ENCODE results near the gene OVOL3.
"Not testable (repeated sequence)": the region's sequence is repeated elsewhere in the genome, so short reads cannot be mapped to it uniquely, and the experiment has no call there.

Gene OVOL3

GRCh38 chr19:36131221-36131620 lies 20.3 kb downstream of the OVOL3 start:
- not testable (repeated sequence) for DNase-seq (ENCODE audit: low read depth in 2 of 2)

- not testable (repeated sequence) for DNase-seq (ENCODE audit: low read depth in 2 of 2)
These were observed 23.9 kb downstream of the OVOL3 start for GRCh38 chr19:36134867-36135266.

GRCh38 chr19:36136964-36137686 lies 26.2 kb downstream of the OVOL3 start:
- DNase-seq (ENCODE audit: low read depth in 2 of 2) = no peak

- DNase-seq (ENCODE audit: low read depth in 2 of 2) = no peak
These were observed 28.2 kb downstream of the OVOL3 start for GRCh38 chr19:36139120-36139472.

DNA sequence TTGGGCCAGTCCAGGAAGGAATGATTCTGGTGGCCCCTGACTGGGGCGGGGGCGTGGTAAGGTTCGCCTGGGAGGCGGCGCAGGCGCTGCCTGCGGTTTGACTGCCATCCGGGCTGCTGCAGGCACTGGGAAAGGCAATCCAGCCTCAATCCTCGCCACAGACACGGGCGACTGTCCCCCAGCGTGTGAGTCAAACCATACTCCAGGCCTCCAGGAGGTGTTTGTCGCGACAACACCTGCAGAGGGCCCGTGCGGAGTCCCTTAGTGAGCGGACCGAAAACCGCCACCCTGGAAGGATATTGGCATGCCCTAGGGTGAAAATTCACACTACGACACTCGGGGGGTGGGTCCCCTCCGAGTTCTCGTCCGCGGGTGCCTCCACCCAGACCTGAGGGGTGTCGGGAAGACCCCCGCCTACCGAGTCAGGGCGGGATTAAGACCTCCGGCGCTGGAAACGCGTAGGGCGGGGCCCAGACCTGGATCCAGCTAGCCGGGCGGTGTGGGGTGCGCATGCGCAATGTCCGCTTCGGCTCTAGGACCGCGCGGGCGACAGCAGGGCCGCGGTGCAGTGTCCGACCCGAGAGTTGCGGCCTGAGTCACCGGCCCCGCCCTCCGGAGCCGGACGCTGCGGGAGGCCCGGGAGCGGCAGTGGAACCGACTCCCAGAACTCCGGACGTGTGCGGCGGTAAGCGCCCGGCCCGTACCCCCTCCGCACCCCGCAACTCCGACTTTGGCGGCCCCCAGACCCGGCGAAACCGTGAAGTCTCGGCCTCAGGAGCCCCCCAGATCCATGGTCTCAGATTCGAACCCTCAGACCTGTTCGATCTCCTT lies 28.7 kb downstream of the OVOL3 start, which contains the start of gene CAPNS1:
TSS of gene CAPNS1 (plus strand) at position 594 of the 831 bp plus-strand sequence. CDS start 946 bp downstream, outside the sequence.
- peak; percentile 85 for DNase-seq (ENCODE audit: low read depth in 2 of 2)

GRCh38 chr19:36140304-36141038 lies 29.5 kb downstream of the OVOL3 start:
- DNase-seq (ENCODE audit: low read depth in 2 of 2) = peak in 1 of 2 donors; percentile 3

DNA sequence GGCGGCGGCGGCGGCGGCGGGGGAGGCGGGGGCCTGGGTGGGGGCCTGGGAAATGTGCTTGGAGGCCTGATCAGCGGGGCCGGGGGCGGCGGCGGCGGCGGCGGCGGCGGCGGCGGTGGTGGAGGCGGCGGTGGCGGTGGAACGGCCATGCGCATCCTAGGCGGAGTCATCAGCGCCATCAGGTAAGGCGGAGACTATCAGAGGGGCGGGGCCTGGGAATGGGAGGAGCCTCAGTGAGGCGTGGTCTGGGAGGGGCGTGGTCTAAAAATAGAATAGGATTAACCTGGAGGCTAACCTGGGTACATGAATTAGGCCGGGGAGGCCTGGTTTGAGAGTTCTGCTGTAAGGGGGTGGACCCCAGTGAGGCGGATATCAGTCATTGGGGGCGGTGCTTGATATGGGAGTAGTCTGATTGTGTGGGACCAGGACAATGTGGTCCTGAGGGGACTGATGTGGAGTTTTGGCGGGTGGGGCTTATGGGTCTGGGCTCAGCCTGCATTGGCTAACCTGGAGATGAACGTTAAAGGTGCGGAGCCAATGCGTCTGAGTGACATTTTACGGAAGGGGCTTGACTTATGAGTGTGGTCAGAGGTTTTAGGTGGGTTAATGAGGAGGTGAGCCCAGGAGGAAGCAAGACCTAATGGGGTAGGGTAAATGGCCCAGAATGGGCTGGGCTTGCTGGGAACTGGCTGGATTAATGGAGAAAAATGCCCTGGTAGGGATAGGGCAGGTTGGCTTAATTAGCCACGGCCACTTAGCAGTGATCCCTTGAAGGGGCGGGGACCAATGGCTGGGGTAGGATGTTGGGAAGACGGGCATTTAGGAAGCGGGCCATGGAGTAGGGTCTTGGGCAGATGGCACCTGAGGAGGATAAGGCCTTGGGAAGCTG lies 30.3 kb downstream of the OVOL3 start:
- DNase-seq (ENCODE audit: low read depth in 2 of 2) = peak; percentile 72 to 77

DNA sequence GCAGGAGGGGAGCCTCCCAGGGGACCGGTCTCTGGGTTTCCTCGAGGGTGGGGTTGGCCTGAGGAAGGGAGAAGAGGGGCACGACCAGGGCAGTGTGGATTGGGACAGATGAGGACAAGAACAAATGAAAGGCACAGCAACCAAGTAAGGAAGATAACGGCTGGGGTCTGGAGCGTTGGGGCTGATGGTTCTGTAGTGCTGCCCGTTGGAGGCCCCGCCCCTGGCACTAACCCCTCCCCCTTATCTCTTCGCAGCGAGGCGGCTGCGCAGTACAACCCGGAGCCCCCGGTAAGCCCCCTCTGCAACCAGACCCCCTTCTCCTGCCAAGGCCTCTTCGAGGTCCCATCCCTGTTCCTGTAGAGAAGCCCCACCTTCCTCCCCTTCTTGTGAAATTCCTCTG lies 31.1 kb downstream of the OVOL3 start:
- DNase-seq (ENCODE audit: low read depth in 2 of 2) = no peak

DNA sequence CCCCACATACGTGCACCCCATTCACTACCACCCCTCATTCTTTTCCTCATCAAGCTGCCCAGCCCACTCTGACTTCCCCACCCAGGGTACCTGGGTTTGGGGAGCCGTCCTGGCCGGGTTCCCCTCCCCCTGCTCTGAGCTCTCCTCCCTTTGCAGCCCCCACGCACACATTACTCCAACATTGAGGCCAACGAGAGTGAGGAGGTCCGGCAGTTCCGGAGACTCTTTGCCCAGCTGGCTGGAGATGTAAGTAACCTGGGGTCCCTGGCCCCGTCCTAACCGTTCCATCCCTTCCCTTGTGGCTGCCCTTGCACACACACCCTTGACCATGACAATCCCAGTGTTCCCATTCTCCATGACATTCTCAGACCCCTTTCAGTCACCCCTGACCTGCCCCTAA lies 31.6 kb downstream of the OVOL3 start:
- DNase-seq (ENCODE audit: low read depth in 2 of 2) = no peak

DNA sequence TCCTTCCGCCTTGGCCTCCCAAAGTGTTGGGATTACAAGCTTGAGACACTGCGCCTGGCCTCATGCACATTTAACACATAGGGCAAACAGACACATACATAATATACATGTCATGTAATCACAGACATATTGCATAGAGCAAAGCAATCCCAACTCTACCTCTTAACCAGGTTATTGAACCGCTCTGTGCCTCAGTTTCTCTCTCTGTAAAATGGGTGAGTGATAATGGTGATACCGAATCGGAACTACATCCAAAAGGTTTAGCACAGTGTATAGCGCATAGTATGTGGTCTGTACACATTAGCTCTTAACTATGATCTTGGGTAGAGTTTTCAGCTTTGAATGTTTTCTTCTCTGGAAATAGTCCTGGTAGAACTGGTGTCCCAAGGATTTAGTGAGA lies 33.7 kb downstream of the OVOL3 start:
- DNase-seq (ENCODE audit: low read depth in 2 of 2) = no peak

DNA sequence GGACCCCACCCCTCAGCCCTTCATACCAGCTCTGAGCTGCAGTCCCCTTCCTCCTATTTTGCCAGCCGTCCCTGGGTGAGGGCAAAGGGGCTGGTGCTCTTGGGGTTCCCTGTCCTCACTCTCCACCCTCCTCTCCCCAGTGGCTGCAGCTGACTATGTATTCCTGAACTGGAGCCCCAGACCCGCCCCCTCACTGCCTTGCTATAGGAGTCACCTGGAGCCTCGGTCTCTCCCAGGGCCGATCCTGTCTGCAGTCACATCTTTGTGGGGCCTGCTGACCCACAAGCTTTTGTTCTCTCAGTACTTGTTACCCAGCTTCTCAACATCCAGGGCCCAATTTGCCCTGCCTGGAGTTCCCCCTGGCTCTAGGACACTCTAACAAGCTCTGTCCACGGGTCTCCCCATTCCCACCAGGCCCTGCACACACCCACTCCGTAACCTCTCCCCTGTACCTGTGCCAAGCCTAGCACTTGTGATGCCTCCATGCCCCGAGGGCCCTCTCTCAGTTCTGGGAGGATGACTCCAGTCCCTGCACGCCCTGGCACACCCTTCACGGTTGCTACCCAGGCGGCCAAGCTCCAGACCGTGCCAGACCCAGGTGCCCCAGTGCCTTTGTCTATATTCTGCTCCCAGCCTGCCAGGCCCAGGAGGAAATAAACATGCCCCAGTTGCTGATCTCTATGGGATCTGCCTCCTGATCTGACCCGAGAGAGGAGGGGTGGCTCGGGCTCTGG lies 38.9 kb downstream of the OVOL3 start:
- no peak for DNase-seq (ENCODE audit: low read depth in 2 of 2)

- DNase-seq (ENCODE audit: low read depth in 2 of 2) = no peak
These were observed 39.6 kb downstream of the OVOL3 start for GRCh38 chr19:36150586-36150985.

DNA sequence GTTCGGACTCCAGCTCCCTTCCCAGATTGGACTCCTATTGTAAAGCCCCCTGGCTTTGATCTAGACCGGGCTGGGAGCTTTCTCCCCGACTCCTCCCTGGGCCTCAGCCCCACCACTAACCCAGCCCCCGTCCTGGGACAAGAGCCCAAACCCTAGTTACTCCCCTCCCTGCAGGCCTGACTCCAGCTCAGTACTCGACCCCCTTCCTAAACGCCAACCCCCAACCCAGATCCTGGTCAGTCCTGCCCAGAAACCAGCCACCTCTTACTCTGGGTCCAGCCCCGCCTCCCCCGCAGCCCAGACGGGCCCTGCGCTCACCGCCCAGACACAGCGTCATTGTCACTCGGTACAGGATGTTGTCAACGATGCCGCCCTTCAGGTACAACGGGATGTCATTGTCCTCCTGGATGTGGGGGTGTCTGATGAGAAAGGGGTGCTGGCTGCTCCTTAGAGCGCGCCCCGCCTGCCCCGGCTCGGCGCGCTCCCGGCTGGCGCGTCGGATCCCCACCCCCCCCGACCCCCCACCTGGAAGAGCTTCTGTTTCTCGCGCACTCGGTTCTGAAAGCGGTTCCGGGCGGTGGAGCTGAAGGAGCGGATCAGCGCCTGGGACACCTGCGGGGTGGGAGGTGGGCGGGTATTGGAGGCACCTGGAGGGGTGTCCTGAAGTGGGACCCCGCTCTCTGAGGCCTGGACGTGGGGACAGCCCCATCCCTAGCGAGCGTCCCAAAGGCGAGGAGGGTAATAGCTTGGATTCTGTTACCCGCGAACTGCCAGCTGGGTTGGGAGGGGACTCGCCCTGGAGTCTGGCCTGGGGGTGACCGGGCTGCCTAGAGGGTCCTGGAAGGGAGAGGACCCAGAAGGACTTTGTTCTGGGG lies 40.4 kb downstream of the OVOL3 start:
- DNase-seq (ENCODE audit: low read depth in 2 of 2) = no peak

DNA sequence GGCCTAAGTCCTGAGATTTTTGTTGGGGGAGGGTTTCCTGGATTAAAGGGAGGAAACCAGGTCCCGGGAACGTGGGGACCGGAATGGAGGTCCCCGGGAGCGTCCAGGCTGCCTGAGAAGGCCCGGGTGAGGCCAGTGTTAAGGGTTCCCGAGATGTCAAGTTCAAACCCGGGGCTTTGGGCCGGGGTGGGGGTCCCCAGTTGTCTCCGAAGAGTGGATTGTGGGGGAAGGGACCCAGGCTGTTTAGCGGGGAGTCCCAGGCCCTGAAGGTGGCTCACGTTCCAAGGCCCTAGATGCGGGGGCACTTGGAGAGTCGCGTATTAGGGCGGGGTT lies 41.0 kb downstream of the OVOL3 start:
- DNase-seq (ENCODE audit: low read depth in 2 of 2) = no peak

GRCh38 chr19:36152352-36153091 lies 41.6 kb downstream of the OVOL3 start, which contains the start of gene COX7A1:
Gene COX7A1, minus strand, starts transcription at chr19:36152447. Its CDS starts 40 bp downstream, at chr19:36152407.
- DNase-seq (ENCODE audit: low read depth in 2 of 2) = no peak

DNA sequence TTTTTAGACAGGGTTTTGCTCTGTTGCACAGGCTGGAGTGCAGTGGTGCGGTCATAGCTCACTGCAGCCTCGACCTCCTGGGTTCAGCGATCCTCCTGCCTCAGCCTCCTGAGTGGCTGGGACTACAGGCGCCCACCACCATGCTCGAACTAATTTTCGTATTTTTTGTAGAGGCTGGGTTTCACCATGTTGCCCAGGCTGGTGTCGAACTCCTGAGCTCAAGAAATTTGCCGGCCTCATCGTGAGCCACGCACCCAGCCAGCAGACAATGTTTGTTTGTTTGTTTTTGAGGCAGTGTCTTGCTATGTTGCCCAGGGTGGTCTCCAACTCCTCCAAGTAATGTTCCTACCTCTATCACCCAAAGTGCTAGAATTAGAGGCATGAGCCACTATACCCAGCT lies 42.2 kb downstream of the OVOL3 start:
- DNase-seq (ENCODE audit: low read depth in 2 of 2) = no peak

GRCh38 chr19:36160821-36161596 lies 50.1 kb downstream of the OVOL3 start:
- no peak for DNase-seq (ENCODE audit: low read depth in 2 of 2)
